Measurements from ENCODE around the gene TLR1. TPM values are rescaled to one million over a fixed set of nuclear protein-coding genes. Genes with fewer than 3 reads are reported as not detected.

TLR1 gene
- total RNA-seq, 1 experiment from 2014 or later = 0.28 TPM

GRCh38 chr4:38769857-38770256, 34.7 kb downstream of the TLR1 start:
- Mint-ChIP-seq H3K4me1 (no peaks in the 10 kb centered on the region), H3K36me3 (no peaks in the 10 kb centered on the region), H3K27me3 (ENCODE audit: low read depth) (no peaks in the 10 kb centered on the region; the same call in 1 of the 2 replicates), H3K27ac (no peak overlapping the region), H3K4me3 (no peak overlapping the region), H3K9me3 (peaks cover 20% of the 10 kb centered on the region)
- no peak for TF ChIP-seq NFYB (CRISPR knock-in tag; conservative IDR thresholded peaks at IDR 0.05; ENCODE audit: low read depth)
- no peak for TF ChIP-seq ARID4B (CRISPR knock-in tag; IDR thresholded peaks at IDR 0.05; ENCODE audit: borderline replicate concordance)
- no peak for TF ChIP-seq TP53 (CRISPR knock-in tag; IDR thresholded peaks at IDR 0.05)
- no peak for TF ChIP-seq ZNF416 (CRISPR knock-in tag; IDR thresholded peaks at IDR 0.05)
- TF ChIP-seq JAZF1 (CRISPR knock-in tag; IDR thresholded peaks at IDR 0.05) = no peak
- no peak for TF ChIP-seq SP1 (CRISPR knock-in tag; conservative IDR thresholded peaks at IDR 0.05)
- no peak for TF ChIP-seq ZBTB21 (CRISPR knock-in tag; IDR thresholded peaks at IDR 0.05; ENCODE audit: borderline replicate concordance)
- no peak for TF ChIP-seq SMAD4 (CRISPR knock-in tag; IDR thresholded peaks at IDR 0.05)
- TF ChIP-seq ZNF671 (CRISPR knock-in tag; IDR thresholded peaks at IDR 0.05) = no peak
- no peak for TF ChIP-seq OVOL2 (CRISPR knock-in tag; IDR thresholded peaks at IDR 0.05; ENCODE audit: borderline replicate concordance)
- no peak for TF ChIP-seq PREB (CRISPR knock-in tag; IDR thresholded peaks at IDR 0.05; ENCODE audit: borderline replicate concordance)
- no peak for TF ChIP-seq AR (CRISPR knock-in tag; IDR thresholded peaks at IDR 0.05)
- TF ChIP-seq PRDM15 (CRISPR knock-in tag; IDR thresholded peaks at IDR 0.05) = no peak
- ChIA-PET POLR2A (no interaction called here), CTCF (interaction anchor here (1.0 to 2.6 kb wide), 4 partner anchors 9 to 123 kb away, joined by 3 to 9 read pairs (median 6); partner anchors contain the start of gene TLR10)
- DNase-seq (ENCODE audit: low spot score) = no peak
- no peak for ATAC-seq

GRCh38 chr4:38769441-38769840, 35.1 kb downstream of the TLR1 start:
- Mint-ChIP-seq H3K36me3 (no peaks in the 10 kb centered on the region), H3K4me1 (no peaks in the 10 kb centered on the region), H3K9me3 (peaks cover 20% of the 10 kb centered on the region), H3K27ac (no peak overlapping the region), H3K4me3 (no peak overlapping the region), H3K27me3 (ENCODE audit: low read depth) (no peaks in the 10 kb centered on the region; the same call in 1 of the 2 replicates)
- CTCF ChIA-PET = interaction anchor here (1.0 to 2.6 kb wide), 4 partner anchors 9 to 124 kb away, joined by 3 to 9 read pairs (median 6); partner anchors contain the start of gene TLR10
- POLR2A ChIA-PET = no interaction called here
- DNase-seq (ENCODE audit: low spot score) (no peak), ATAC-seq (no peak)
- no peak for TF ChIP-seq RELA (CRISPR knock-in tag; IDR thresholded peaks at IDR 0.05; ENCODE audit: borderline replicate concordance)
- TF ChIP-seq MXD4 (CRISPR knock-in tag; IDR thresholded peaks at IDR 0.05; ENCODE audit: borderline replicate concordance) = no peak
- TF ChIP-seq ZNF416 (CRISPR knock-in tag; IDR thresholded peaks at IDR 0.05) = no peak
- no peak for TF ChIP-seq ZNF317 (CRISPR knock-in tag; IDR thresholded peaks at IDR 0.05; ENCODE audit: borderline replicate concordance, low read depth)
- no peak for TF ChIP-seq ATF1 (CRISPR knock-in tag; IDR thresholded peaks at IDR 0.05)
- no peak for TF ChIP-seq STAT6 (CRISPR knock-in tag; conservative IDR thresholded peaks at IDR 0.05; ENCODE audit: low read depth)
- TF ChIP-seq NR1H2 (CRISPR knock-in tag; IDR thresholded peaks at IDR 0.05) = no peak
- TF ChIP-seq TCF7 (CRISPR knock-in tag; IDR thresholded peaks at IDR 0.05; ENCODE audit: low read depth) = no peak
